NB4 (cell line): ENCODE measurements around the gene GSKIP.

Experiments used
- POLR2A ChIP-seq: IDR thresholded peaks from 2 replicates; pipeline ENCODE4 v1.6.1; 2011; ENCODE audit warnings: mild to moderate bottlenecking; ENCODE audit not compliant: insufficient read length; ENCODE audit errors: extremely low read depth
- TF ChIP-seq, protein P1 (sequence below): IDR thresholded peaks from one replicate; pipeline ENCODE4 v1.5.1; 2012; ENCODE audit warnings: low read depth, low read length

GRCh38 chr14:96416292-96416691 is 53.0 kb downstream of the GSKIP start:
- TF ChIP-seq POLR2A, result no peak
- TF ChIP-seq, protein P1, sequence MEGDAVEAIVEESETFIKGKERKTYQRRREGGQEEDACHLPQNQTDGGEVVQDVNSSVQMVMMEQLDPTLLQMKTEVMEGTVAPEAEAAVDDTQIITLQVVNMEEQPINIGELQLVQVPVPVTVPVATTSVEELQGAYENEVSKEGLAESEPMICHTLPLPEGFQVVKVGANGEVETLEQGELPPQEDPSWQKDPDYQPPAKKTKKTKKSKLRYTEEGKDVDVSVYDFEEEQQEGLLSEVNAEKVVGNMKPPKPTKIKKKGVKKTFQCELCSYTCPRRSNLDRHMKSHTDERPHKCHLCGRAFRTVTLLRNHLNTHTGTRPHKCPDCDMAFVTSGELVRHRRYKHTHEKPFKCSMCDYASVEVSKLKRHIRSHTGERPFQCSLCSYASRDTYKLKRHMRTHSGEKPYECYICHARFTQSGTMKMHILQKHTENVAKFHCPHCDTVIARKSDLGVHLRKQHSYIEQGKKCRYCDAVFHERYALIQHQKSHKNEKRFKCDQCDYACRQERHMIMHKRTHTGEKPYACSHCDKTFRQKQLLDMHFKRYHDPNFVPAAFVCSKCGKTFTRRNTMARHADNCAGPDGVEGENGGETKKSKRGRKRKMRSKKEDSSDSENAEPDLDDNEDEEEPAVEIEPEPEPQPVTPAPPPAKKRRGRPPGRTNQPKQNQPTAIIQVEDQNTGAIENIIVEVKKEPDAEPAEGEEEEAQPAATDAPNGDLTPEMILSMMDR, result no peak
